ENCODE results near the gene COX7A1.

Gene COX7A1

DNA sequence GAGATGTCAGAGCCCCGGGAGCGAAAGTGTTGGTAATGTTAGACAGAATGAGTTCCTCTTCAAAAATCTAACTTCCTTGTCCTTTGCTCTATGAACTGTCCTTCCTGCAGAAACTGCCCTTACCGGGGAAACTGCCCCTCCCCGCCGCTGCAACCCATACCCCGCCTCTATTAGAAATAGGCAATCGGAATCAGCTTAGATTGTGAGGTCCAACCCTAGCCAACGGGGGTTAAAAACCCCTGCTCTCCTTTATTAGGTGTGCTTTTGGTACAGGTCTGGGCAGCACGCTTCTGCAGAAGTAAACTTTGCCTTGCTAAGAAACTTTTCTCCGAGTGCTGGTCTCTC is 23.9 kb downstream of the COX7A1 start:
- in situ Hi-C loops (cut with MboI; ENCODE audit: low pct_unique_long_range_greater_than_20kb, low sequenced_read_pairs, unreplicated experiment) = loop anchor here (10.0 kb wide), 1 partner anchor 46 kb away; no protein-coding TSS in a partner anchor
- DNase-seq (ENCODE audit: low spot score) = no peak
- TF ChIP-seq, protein P1, sequence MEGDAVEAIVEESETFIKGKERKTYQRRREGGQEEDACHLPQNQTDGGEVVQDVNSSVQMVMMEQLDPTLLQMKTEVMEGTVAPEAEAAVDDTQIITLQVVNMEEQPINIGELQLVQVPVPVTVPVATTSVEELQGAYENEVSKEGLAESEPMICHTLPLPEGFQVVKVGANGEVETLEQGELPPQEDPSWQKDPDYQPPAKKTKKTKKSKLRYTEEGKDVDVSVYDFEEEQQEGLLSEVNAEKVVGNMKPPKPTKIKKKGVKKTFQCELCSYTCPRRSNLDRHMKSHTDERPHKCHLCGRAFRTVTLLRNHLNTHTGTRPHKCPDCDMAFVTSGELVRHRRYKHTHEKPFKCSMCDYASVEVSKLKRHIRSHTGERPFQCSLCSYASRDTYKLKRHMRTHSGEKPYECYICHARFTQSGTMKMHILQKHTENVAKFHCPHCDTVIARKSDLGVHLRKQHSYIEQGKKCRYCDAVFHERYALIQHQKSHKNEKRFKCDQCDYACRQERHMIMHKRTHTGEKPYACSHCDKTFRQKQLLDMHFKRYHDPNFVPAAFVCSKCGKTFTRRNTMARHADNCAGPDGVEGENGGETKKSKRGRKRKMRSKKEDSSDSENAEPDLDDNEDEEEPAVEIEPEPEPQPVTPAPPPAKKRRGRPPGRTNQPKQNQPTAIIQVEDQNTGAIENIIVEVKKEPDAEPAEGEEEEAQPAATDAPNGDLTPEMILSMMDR (IDR thresholded peaks at IDR 0.05; ENCODE audit: extremely low read depth, insufficient read depth, missing control alignments) = no peak

DNA sequence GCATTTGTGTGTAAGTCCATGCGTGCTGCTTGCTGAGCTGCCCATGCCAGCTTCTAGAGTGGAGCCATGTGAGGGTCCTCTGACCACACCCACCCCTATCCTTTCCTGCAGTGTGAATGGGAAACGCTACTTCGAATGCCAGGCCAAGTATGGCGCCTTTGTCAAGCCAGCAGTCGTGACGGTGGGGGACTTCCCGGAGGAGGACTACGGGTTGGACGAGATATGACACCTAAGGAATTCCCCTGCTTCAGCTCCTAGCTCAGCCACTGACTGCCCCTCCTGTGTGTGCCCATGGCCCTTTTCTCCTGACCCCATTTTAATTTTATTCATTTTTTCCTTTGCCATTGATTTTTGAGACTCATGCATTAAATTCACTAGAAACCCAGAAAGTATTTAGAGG is 26.7 kb downstream of the COX7A1 start:
- TF ChIP-seq, protein P1 (IDR thresholded peaks at IDR 0.05; ENCODE audit: extremely low read depth, insufficient read depth, missing control alignments) = no peak
- peak; percentile 76 for DNase-seq (ENCODE audit: low spot score)
- in situ Hi-C loops (cut with MboI; ENCODE audit: low pct_unique_long_range_greater_than_20kb, low sequenced_read_pairs, unreplicated experiment) = loop anchor here (10.0 kb wide), 1 partner anchor 49 kb away; no protein-coding TSS in a partner anchor

DNA sequence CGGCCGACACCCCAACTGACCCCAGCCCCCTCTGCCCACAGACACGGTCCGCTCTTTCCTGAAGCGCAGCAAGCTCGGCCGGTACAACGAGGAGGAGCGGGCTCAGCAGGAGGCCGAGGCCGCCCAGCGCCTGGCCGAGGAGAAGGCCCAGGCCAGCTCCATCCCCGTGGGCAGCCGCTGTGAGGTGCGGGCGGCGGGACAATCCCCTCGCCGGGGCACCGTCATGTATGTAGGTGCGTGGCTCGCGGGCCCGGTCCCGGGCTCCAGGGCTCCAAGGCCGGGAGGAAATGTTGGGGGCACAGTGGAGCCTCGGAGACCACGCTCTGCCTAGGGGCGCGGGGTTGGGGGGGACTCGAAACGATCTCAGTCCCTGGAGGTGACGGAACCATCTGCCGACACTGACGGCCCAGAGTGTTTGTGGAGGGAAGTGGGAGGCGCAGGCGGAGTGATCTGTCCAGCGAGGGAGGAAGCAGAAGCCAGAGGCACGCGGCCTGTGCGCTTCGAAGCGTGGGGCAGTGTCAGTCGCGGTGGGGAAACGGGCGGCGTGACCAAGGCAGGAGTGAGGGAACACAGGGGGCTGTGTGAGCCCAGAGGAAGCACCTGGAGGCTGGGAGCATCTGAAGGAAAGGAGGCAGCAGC is 30.6 kb downstream of the COX7A1 start:
- DNase-seq (ENCODE audit: low spot score) = no peak
- in situ Hi-C loops (cut with MboI; ENCODE audit: low pct_unique_long_range_greater_than_20kb, low sequenced_read_pairs, unreplicated experiment) = loop anchor here (10.0 kb wide), 1 partner anchor 53 kb away; no protein-coding TSS in a partner anchor
- TF ChIP-seq, protein P1 (IDR thresholded peaks at IDR 0.05; ENCODE audit: extremely low read depth, insufficient read depth, missing control alignments) = no peak

DNA sequence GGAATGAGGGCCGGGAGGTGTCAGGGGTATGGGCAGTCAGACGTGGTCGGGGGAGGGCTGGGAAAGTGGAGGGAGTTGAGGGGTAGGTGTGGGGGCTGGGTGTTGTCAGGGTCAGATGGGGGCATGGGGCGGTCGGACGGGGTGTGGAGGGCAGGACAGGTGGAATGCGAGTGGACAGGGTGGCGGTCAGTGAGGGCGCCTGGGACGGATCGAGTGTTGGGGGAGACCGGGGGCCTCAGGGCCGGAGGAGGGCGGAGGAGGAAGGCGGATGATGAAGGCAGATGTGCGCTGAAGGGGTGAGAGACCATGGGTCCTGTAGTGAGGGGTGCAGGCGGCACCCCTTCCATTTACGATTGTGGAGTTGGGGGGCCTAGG is 31.3 kb downstream of the COX7A1 start:
- in situ Hi-C loops (cut with MboI; ENCODE audit: low pct_unique_long_range_greater_than_20kb, low sequenced_read_pairs, unreplicated experiment) = loop anchor here (10.0 kb wide), 1 partner anchor 54 kb away; no protein-coding TSS in a partner anchor
- TF ChIP-seq, protein P1 (IDR thresholded peaks at IDR 0.05; ENCODE audit: extremely low read depth, insufficient read depth, missing control alignments) = no peak
- DNase-seq (ENCODE audit: low spot score) = no peak

DNA sequence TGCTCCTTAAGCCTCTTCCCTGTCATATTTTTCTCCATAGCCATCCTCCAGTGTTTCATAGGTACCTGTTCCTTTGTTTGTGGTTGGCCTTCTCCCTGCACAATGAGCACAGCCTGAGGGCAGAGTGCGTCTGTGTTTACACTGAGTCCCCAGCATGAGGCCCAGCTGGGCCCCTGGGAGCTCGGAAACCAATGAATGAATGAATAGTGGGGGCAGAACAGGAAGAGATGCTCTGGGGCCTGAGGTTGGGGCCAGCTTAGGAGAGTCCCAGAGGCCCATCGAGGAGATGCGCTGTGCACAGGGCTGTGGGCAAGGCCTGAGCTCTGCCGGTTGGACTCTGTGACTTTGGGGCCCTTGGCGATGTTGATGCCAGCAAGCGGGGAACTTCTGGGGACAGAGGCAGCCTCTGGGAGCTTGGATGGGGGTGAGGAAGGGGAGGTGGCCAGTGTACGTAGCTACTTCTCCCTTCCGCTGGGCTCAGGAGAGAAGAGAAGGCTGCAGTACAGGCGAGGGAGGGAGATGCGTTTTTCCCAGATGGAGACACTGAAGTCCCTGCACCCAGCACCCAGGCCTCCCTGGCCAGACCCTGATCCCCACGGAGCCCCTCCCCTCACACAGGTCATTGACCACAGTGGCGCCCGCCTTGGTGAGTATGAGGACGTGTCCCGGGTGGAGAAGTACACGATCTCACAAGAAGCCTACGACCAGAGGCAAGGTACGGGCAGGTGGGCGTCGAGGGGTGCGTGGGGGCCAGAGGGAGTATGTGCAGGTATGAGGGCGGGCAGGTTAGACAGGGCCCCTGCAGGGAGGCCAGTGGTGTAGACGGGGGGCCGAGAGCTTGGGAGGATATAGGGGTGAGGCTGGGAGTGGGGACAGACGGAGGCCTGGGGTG is 31.9 kb downstream of the COX7A1 start:
- TF ChIP-seq, protein P1 (IDR thresholded peaks at IDR 0.05; ENCODE audit: extremely low read depth, insufficient read depth, missing control alignments) = no peak
- no peak for DNase-seq (ENCODE audit: low spot score)
- in situ Hi-C loops (cut with MboI; ENCODE audit: low pct_unique_long_range_greater_than_20kb, low sequenced_read_pairs, unreplicated experiment) = loop anchor here (10.0 kb wide), 1 partner anchor 54 kb away; no protein-coding TSS in a partner anchor

DNA sequence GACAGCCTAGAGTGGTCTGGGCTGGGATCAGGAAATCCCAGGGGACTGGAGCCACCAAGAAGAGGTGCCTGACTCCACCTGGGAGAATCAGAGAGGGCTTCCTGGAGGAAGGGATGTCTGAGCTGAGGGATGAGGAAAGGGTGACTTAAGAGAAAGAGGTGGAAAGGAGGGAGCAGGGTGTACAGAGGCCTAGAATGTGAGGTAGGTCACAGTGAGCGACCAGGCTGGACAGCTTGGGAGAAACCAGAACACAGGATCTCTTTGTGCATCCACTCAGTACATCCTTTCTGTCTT is 36.0 kb downstream of the COX7A1 start:
- no peak for DNase-seq (ENCODE audit: low spot score)
- in situ Hi-C loops (cut with MboI; ENCODE audit: low pct_unique_long_range_greater_than_20kb, low sequenced_read_pairs, unreplicated experiment) = no loop called here
- TF ChIP-seq, protein P1 (IDR thresholded peaks at IDR 0.05; ENCODE audit: extremely low read depth, insufficient read depth, missing control alignments) = no peak

All from GM13977 (cell line).